Thyroid gland (tissue), 4 donors: ENCODE results near the gene VOPP1. TPM values are rescaled to one million over a fixed set of nuclear protein-coding genes. Genes with fewer than 3 reads are reported as not detected.

Source experiments
- DNase-seq, 2 donors: peaks; one replicate each; pipeline ENCODE4 v3.0.0-alpha.2; 2019
- H3K27ac ChIP-seq, 3 donors: fragments of 200-600 bp; sonication (generic); 1 replicate in 2 of 3; 2 replicates in 1 of 3; pipeline ENCODE4 v1.5.1; 2016 to 2019; ENCODE audit warnings: mild to moderate bottlenecking in 1 of 3, moderate library complexity in 1 of 3
- H3K27me3 ChIP-seq: fragments of 200-600 bp; sonication (generic); one replicate; pipeline ENCODE4 v1.5.1; 2019
- H3K36me3 ChIP-seq, 2 donors: fragments of 200-600 bp; sonication (generic); one replicate each; pipeline ENCODE4 v1.5.1; 2016 to 2019
- H3K4me1 ChIP-seq, 2 donors: fragments of 200-600 bp; sonication (generic); one replicate each; pipeline ENCODE4 v1.5.1; 2017 to 2019
- H3K4me3 ChIP-seq, 3 donors: fragments of 200-600 bp; sonication (generic); replicated peaks in 1 of 3; 1 replicate in 2 of 3; 2 replicates in 1 of 3; pipeline ENCODE4 v1.5.1; 2016; ENCODE audit warnings: mild to moderate bottlenecking in 1 of 3
- H3K9me3 ChIP-seq: fragments of 200-600 bp; sonication (generic); one replicate; pipeline ENCODE4 v1.5.1; 2017
- POLR2A ChIP-seq, 2 donors: fragments of 450-650 bp; IDR thresholded peaks; one replicate each; pipeline ENCODE4 v1.6.1; 2017; ENCODE audit warnings: antibody characterized with exemption in 2 of 2, mild to moderate bottlenecking in 2 of 2, moderate library complexity in 1 of 2
- WGBS, 2 donors: methylation state at CpG; one replicate each; pipeline ENCODE4 v1.1.5; 2017; 5-methylcytosine and 5-hydroxymethylcytosine counted together
- intact Hi-C: fragments of 100-400 bp; cut with DNase I; formaldehyde crosslinking; loops from one replicate; pipeline ENCODE4 v1.15.1; 2023
- total RNA-seq, 4 donors: library from RNA; depleted of rRNA; stranded (reverse); fragments of >200 nt; gene quantifications; one replicate each; pipeline ENCODE4 v1.2.3, GENCODE V29; 2016
- TF ChIP-seq, protein P1 (sequence below), 6 experiments: fragments of 200-600 bp in 3 of 6; fragments of 450-650 bp in 3 of 6; sonication (generic) in 3 of 6; IDR thresholded peaks; one replicate each; pipeline ENCODE4 v1.5.1; 2016 to 2019; ENCODE audit warnings: antibody characterized with exemption in 6 of 6, mild to moderate bottlenecking in 2 of 6, inconsistent platforms in 1 of 6, moderate library complexity in 1 of 6

VOPP1 gene
- total RNA-seq, 4 donors from 2014 or later, result 42.6 to 58.0 (median 46.2) TPM

DNA sequence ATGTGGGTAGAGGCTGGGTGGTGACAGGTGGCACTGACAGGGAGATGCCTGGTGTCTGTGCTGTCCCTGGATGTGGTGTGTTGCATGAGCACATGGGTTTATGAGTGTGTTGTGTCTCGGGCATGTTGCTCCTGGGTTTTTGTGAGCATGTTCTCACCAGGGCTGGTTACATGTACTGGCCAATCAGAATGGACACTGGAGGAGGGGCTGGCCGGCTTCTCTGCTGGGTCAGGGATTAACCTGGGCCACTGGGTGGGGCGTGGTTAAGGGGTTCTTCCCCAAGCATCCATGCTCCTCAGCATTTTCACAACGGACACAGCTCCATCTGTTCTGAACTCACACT, 20.8 kb upstream of the VOPP1 start:
- no peaks in the 10 kb centered on the region for H3K27me3 ChIP-seq
- H3K4me1 ChIP-seq, result no peaks in the 10 kb centered on the region
- H3K9me3 ChIP-seq, result no peaks in the 10 kb centered on the region
- TF ChIP-seq, protein P1, sequence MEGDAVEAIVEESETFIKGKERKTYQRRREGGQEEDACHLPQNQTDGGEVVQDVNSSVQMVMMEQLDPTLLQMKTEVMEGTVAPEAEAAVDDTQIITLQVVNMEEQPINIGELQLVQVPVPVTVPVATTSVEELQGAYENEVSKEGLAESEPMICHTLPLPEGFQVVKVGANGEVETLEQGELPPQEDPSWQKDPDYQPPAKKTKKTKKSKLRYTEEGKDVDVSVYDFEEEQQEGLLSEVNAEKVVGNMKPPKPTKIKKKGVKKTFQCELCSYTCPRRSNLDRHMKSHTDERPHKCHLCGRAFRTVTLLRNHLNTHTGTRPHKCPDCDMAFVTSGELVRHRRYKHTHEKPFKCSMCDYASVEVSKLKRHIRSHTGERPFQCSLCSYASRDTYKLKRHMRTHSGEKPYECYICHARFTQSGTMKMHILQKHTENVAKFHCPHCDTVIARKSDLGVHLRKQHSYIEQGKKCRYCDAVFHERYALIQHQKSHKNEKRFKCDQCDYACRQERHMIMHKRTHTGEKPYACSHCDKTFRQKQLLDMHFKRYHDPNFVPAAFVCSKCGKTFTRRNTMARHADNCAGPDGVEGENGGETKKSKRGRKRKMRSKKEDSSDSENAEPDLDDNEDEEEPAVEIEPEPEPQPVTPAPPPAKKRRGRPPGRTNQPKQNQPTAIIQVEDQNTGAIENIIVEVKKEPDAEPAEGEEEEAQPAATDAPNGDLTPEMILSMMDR (IDR thresholded peaks at IDR 0.05), result no peak
- no peak for TF ChIP-seq POLR2A (IDR thresholded peaks at IDR 0.05)
- H3K4me3 ChIP-seq, result no peak overlapping the region
- intact Hi-C loops, result loop anchor here (10.0 kb wide), 2 partner anchors 158 to 318 kb away; no protein-coding TSS in a partner anchor
- DNase-seq, result no peak
- no peak overlapping the region for H3K27ac ChIP-seq
- no peaks in the 10 kb centered on the region for H3K36me3 ChIP-seq
- WGBS, 2 donors, result 75 to 84% methylated on average over 4 of the region's 4 CpGs

DNA sequence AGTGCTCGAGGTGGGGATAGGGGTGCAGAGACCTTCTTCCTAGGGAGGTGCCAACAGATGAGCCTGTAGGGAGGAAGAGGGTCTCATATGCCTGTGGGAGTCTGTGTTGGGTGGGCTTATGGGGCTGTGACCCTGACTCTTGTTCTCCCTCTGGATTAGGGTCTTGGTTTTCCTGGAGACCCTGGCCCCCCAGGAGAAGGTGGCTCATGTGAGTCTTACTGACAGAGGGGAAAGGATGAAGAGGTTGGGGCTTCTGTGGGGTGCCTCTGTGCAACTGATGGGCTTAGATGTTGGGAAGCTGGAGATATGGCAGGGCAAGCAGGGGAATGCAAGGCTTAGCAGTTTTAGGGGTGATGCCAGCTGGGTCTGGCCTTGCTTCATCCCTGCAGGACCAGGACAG, 20.2 kb upstream of the VOPP1 start:
- H3K27me3 ChIP-seq, result no peaks in the 10 kb centered on the region
- intact Hi-C loops, result loop anchor here (10.0 kb wide), 2 partner anchors 158 to 318 kb away; no protein-coding TSS in a partner anchor
- no peaks in the 10 kb centered on the region for H3K9me3 ChIP-seq
- WGBS, 2 donors, result 84 to 87% methylated on average over 1 of the region's 1 CpG
- H3K27ac ChIP-seq, result no peak overlapping the region
- H3K36me3 ChIP-seq, result no peaks in the 10 kb centered on the region
- no peaks in the 10 kb centered on the region for H3K4me1 ChIP-seq
- TF ChIP-seq, protein P1 (IDR thresholded peaks at IDR 0.05), result no peak
- DNase-seq, result no peak
- H3K4me3 ChIP-seq, result no peak overlapping the region

DNA sequence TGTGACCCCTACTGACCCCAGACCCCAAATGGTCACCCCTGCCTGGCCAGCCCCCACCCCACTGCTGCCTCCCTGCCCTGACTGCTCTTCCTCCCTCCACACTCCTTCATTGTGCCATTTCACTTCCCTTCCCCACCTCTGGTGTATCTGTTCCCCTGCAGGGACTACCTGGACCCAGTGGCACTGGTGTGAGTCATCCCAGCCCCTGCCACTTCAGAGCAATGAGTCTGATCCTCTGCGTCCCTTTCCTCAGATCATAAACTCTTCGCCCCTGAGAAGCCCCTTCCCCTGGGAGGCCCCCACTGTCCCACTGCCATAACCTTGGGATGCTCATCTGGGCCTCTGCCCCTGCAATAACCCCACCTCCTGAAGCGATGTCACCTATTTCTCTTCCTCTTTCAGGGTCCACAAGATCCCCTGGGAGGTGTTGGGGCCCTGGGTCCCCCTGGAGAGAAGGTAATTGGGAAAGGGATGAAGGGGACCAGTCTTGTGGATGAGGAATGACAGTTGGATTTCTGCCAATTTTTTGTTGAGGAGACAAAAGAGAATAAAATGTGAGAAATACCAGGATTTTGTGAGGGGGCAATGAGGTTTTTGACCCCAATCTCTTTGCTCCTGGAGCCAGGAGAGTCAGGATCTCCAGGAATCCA, 19.1 kb upstream of the VOPP1 start:
- WGBS, 2 donors, result 83 to 94% methylated on average over 3 of the region's 3 CpGs
- H3K4me1 ChIP-seq, result no peaks in the 10 kb centered on the region
- no peak overlapping the region for H3K27ac ChIP-seq
- intact Hi-C loops, result loop anchor here (10.0 kb wide), 2 partner anchors 157 to 317 kb away; no protein-coding TSS in a partner anchor
- DNase-seq, result no peak
- no peaks in the 10 kb centered on the region for H3K36me3 ChIP-seq
- H3K4me3 ChIP-seq, result no peak overlapping the region
- H3K27me3 ChIP-seq, result no peaks in the 10 kb centered on the region
- no peaks in the 10 kb centered on the region for H3K9me3 ChIP-seq
- TF ChIP-seq, protein P1 (IDR thresholded peaks at IDR 0.05), result no peak
- TF ChIP-seq POLR2A (IDR thresholded peaks at IDR 0.05), result no peak

DNA sequence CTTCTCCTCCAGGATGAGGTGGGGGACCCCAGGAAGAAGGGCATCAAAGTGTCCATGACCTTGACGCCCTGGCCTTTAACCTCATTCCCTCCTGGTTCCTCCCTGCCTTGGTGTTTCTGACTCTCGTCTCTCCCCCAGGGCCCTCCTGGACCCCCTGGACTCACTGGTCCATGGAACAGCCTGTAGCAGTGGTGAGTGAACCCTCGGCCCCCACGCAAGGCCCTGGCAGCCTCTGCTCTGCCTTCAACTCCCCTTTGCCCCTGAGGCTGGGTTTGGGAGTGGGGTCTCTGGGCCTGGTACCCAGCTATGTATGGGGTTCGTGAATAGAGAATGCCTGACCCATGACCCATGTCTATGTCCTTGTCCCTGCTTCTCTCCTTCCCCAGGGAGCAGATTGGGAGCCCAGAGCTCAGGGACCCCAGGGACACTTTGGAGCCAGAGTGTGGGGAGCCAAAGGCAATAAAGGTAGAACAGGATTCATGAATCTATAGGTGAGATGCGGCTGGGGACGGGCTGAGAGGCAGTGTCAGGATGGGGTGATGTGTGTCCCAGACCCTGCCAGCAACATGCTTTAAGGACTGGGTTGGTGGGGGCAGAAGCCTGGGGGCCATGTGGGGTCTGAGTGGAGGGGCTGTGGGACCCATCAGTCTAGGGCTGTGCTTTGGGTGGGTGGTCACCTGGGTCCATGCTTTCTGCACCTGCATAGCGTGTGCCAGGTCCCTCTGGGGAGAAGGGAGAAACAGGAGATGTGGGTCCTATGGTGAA, 18.4 kb upstream of the VOPP1 start:
- H3K27ac ChIP-seq, result no peak overlapping the region
- no peak for DNase-seq
- H3K9me3 ChIP-seq, result no peaks in the 10 kb centered on the region
- H3K4me3 ChIP-seq, result no peak overlapping the region
- H3K27me3 ChIP-seq, result no peaks in the 10 kb centered on the region
- 78 to 80% methylated on average over 8 of the region's 8 CpGs for WGBS, 2 donors
- TF ChIP-seq, protein P1 (IDR thresholded peaks at IDR 0.05), result no peak
- TF ChIP-seq POLR2A (IDR thresholded peaks at IDR 0.05), result no peak
- no peaks in the 10 kb centered on the region for H3K4me1 ChIP-seq
- H3K36me3 ChIP-seq, result no peaks in the 10 kb centered on the region
- intact Hi-C loops, result loop anchor here (10.0 kb wide), 2 partner anchors 156 to 316 kb away; no protein-coding TSS in a partner anchor

DNA sequence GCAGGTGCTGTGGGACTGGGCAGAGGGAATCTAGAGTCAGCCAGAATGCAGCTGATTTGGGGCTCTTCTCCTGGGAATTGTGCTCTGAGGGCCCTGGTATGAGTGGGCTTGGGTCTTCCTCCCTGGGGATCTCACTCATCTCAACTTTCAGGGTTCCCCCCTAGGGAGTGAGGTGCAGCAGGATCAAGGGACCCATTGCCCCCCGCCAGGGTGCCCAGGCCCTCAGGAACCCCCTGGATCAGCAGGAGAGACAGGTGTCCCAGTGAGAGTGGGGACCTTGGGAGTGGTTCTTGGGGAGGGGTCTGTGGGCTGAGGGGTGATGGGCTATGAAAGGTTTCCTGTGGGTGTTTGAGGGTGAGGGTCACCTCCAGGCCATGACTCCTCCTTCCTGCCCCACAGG, 17.6 kb upstream of the VOPP1 start:
- no peak for TF ChIP-seq POLR2A (IDR thresholded peaks at IDR 0.05)
- TF ChIP-seq, protein P1 (IDR thresholded peaks at IDR 0.05), result no peak
- Histone ChIP-seq H3K9me3 (no peaks in the 10 kb centered on the region), H3K36me3 (no peaks in the 10 kb centered on the region), H3K27me3 (no peaks in the 10 kb centered on the region), H3K4me3 (no peak overlapping the region), H3K27ac (no peak overlapping the region), H3K4me1 (no peaks in the 10 kb centered on the region)
- no peak for DNase-seq
- intact Hi-C loops, result loop anchor here (10.0 kb wide), 2 partner anchors 155 to 315 kb away; no protein-coding TSS in a partner anchor
- WGBS, 2 donors, result 100% methylated on average over 1 of the region's 1 CpG; no CpG with 5 or more reads in 1 of the 2 donors
